IMR-90 (cell line): ENCODE data around the gene SLC25A22. TPM values are rescaled to one million over a fixed set of nuclear protein-coding genes. Genes with fewer than 3 reads are reported as not detected.

Source experiments
- ATAC-seq: fragments of 200-7000 bp; cut with Tn5 transposase; 2 replicates; pipeline ENCODE4 v1.9.1; 2020; ENCODE audit warnings: low read depth, mild to moderate bottlenecking, moderate library complexity
- BruUV-seq: library from RNA; stranded (reverse); fragments of 400-500 nt; replicated peaks from 2 replicates; lab custom pipeline; 2021; lab: Mats Ljungman, UMichigan
- CTCF ChIA-PET: fragments of 300-600 bp; formaldehyde crosslinking; extraction: SDS; loops from one replicate; lab custom pipeline; 2021; ENCODE audit warnings: antibody characterized with exemption; lab: Yijun Ruan, JAX
- POLR2A ChIA-PET: fragments of 300-600 bp; sonication (Branson Sonifier 250); formaldehyde crosslinking; loops from one replicate; lab custom pipeline; 2022; ENCODE audit warnings: antibody characterized with exemption; ENCODE audit not compliant: unreplicated experiment; lab: Charles Lee
- DNase-seq: peaks from one replicate; pipeline ENCODE4 v3.0.0; 2013
- H2AFZ ChIP-seq: replicated peaks from 2 replicates; pipeline ENCODE3; 2013; ENCODE audit warnings: low read length, mild to moderate bottlenecking; ENCODE audit not compliant: poor library complexity
- H2AK5ac ChIP-seq: 2 replicates; pipeline ENCODE4 v1.6.1; 2013; ENCODE audit warnings: low read depth, low read length, inconsistent platforms
- H2AK9ac ChIP-seq: replicated peaks from 2 replicates; pipeline ENCODE3; 2013; ENCODE audit warnings: mild to moderate bottlenecking, low read depth, low read length, moderate library complexity; ENCODE audit not compliant: poor library complexity
- H2BK120ac ChIP-seq: 2 replicates; pipeline ENCODE4 v1.6.1; 2013; ENCODE audit warnings: low read depth, low read length, inconsistent platforms
- H2BK15ac ChIP-seq: 3 replicates; pipeline ENCODE4 v1.6.1; 2013; ENCODE audit warnings: low read depth, low read length, inconsistent platforms
- H2BK20ac ChIP-seq: 2 replicates; pipeline ENCODE4 v1.6.1; 2013; ENCODE audit warnings: low read depth, mild to moderate bottlenecking, inconsistent platforms, low read length, moderate library complexity
- H2BK5ac ChIP-seq: 2 replicates; pipeline ENCODE4 v1.6.1; 2013; ENCODE audit warnings: mild to moderate bottlenecking, low read depth, low read length, inconsistent platforms; ENCODE audit not compliant: poor library complexity, severe bottlenecking
- H3K14ac ChIP-seq: replicated peaks from 2 replicates; pipeline ENCODE4 v1.6.1; 2013; ENCODE audit warnings: low read depth, low read length, inconsistent platforms
- H3K18ac ChIP-seq: 2 replicates; pipeline ENCODE4 v1.6.1; 2013; ENCODE audit warnings: low read depth, low read length, control low read depth
- H3K23ac ChIP-seq: 2 replicates; pipeline ENCODE4 v1.6.1; 2013; ENCODE audit warnings: low read depth, low read length, inconsistent platforms
- H3K27ac ChIP-seq: 2 replicates; pipeline ENCODE4 v1.5.1; 2013; ENCODE audit warnings: mild to moderate bottlenecking, control low read depth, low read length; ENCODE audit not compliant: insufficient read depth
- H3K27me3 ChIP-seq: 2 replicates; pipeline ENCODE4 v1.6.1; 2013; ENCODE audit warnings: low read length; ENCODE audit not compliant: control insufficient read depth, insufficient read depth
- H3K36me3 ChIP-seq: 2 replicates; pipeline ENCODE4 v1.6.1; 2013; ENCODE audit warnings: low read length, mixed read lengths; ENCODE audit not compliant: control insufficient read depth, insufficient read depth
- H3K4ac ChIP-seq: 2 replicates; pipeline ENCODE4 v1.6.1; 2013; ENCODE audit warnings: low read depth, low read length, inconsistent platforms
- H3K4me1 ChIP-seq: 2 replicates; pipeline ENCODE4 v1.6.1; 2013; ENCODE audit warnings: low read length, mixed read lengths; ENCODE audit not compliant: control insufficient read depth, insufficient read depth
- H3K4me2 ChIP-seq: 2 replicates; pipeline ENCODE4 v1.6.1; 2013; ENCODE audit warnings: low read depth, mild to moderate bottlenecking, control low read depth, low read length, moderate library complexity
- H3K4me3 ChIP-seq: 2 replicates; pipeline ENCODE4 v1.5.1; 2013; ENCODE audit warnings: low read depth, mild to moderate bottlenecking, control low read depth, low read length, moderate library complexity; ENCODE audit not compliant: insufficient read depth
- H3K56ac ChIP-seq: 2 replicates; pipeline ENCODE4 v1.6.1; 2013; ENCODE audit warnings: low read length, inconsistent platforms; ENCODE audit not compliant: insufficient read depth; ENCODE audit errors: extremely low read depth
- H3K79me1 ChIP-seq, 2 experiments: 2 replicates each; pipeline ENCODE4 v1.6.1; 2013; ENCODE audit warnings: low read length in 2 of 2, inconsistent platforms in 1 of 2, low read depth in 1 of 2
- H3K9ac ChIP-seq: 2 replicates; pipeline ENCODE4 v1.6.1; 2013; ENCODE audit warnings: low read depth, low read length, control low read depth
- H3K9me1 ChIP-seq: 2 replicates; pipeline ENCODE4 v1.6.1; 2013; ENCODE audit warnings: low read length, inconsistent platforms; ENCODE audit not compliant: insufficient read depth
- H3K9me3 ChIP-seq: 2 replicates; pipeline ENCODE4 v1.6.1; 2013; ENCODE audit warnings: low read length; ENCODE audit not compliant: control insufficient read depth, insufficient read depth
- H4K20me1 ChIP-seq: 2 replicates; pipeline ENCODE4 v1.6.1; 2013; ENCODE audit warnings: low read length, inconsistent platforms; ENCODE audit not compliant: insufficient read depth
- H4K5ac ChIP-seq: 2 replicates; pipeline ENCODE4 v1.6.1; 2013; ENCODE audit warnings: mild to moderate bottlenecking, low read depth, low read length, control low read depth
- H4K8ac ChIP-seq, 2 experiments: 2 replicates each; pipeline ENCODE4 v1.6.1; 2013; ENCODE audit warnings: low read depth in 2 of 2, low read length in 2 of 2, control low read depth in 1 of 2, inconsistent platforms in 1 of 2
- H4K91ac ChIP-seq: 2 replicates; pipeline ENCODE4 v1.6.1; 2013; ENCODE audit warnings: low read depth, low read length, inconsistent platforms; ENCODE audit not compliant: insufficient read depth
- BHLHE40 ChIP-seq: fragments of 150-350 bp; IDR thresholded peaks from 2 replicates; pipeline ENCODE4 v1.6.1; 2016; ENCODE audit warnings: mild to moderate bottlenecking, low read depth, low read length
- CEBPB ChIP-seq: IDR thresholded peaks from 2 replicates; pipeline ENCODE4 v1.6.1; 2012; ENCODE audit warnings: low read depth, low read length, improper control_type of control experiment
- CHD1 ChIP-seq: IDR thresholded peaks from 2 replicates; pipeline ENCODE4 v1.6.1; 2012; ENCODE audit warnings: low read depth, low read length, improper control_type of control experiment
- CTCF ChIP-seq: conservative IDR thresholded peaks from 2 replicates; pipeline ENCODE4 v1.5.1; 2012; ENCODE audit warnings: mild to moderate bottlenecking, low read depth, low read length, improper control_type of control experiment
- ELK1 ChIP-seq: fragments of 150-350 bp; IDR thresholded peaks from 2 replicates; pipeline ENCODE4 v1.6.1; 2016; ENCODE audit warnings: low read depth, mild to moderate bottlenecking, low read length, moderate library complexity, borderline replicate concordance
- FOS ChIP-seq: fragments of 150-350 bp; IDR thresholded peaks from 2 replicates; pipeline ENCODE4 v1.6.1; 2016; ENCODE audit warnings: low read depth, low read length
- MAZ ChIP-seq: IDR thresholded peaks from 2 replicates; pipeline ENCODE4 v1.6.1; 2012; ENCODE audit warnings: low read depth, mild to moderate bottlenecking, low read length, improper control_type of control experiment, moderate library complexity, borderline replicate concordance
- MXI1 ChIP-seq: IDR thresholded peaks from 2 replicates; pipeline ENCODE4 v1.6.1; 2012; ENCODE audit warnings: low read depth, mild to moderate bottlenecking, low read length, moderate library complexity, borderline replicate concordance
- NFE2L2 ChIP-seq: fragments of 150-350 bp; IDR thresholded peaks from 2 replicates; pipeline ENCODE4 v1.6.1; 2016; ENCODE audit warnings: low read depth, mild to moderate bottlenecking, low read length
- POLR2A ChIP-seq: IDR thresholded peaks from 2 replicates; pipeline ENCODE4 v1.6.1; 2012; ENCODE audit warnings: mild to moderate bottlenecking, low read depth, low read length
- RAD21 ChIP-seq: IDR thresholded peaks from 2 replicates; pipeline ENCODE4 v1.6.1; 2012; ENCODE audit warnings: low read length, improper control_type of control experiment
- WGBS, 2 experiments: methylation state at CpG; one replicate each; pipeline versions ENCODE4 v1.1.5 to v1.1.7; 2013; ENCODE audit warnings: missing lambda C conversion rate in 2 of 2; ENCODE audit not compliant: insufficient read length in 1 of 2; ENCODE audit errors: extremely low coverage in 2 of 2; 5-methylcytosine and 5-hydroxymethylcytosine counted together
- dilution Hi-C: fragments of 300-500 bp; cut with HindIII; formaldehyde crosslinking; loops from one replicate; pipeline ENCODE4 v1.14.3; 2018; ENCODE audit warnings: low sequenced_read_pairs; ENCODE audit not compliant: unreplicated experiment
- in situ Hi-C: fragments of 300-500 bp; cut with MboI; formaldehyde crosslinking; loops from 3 replicates; pipeline ENCODE4 v1.14.3; 2019; ENCODE audit warnings: low sequenced_read_pairs, inconsistent platforms, mixed read lengths
- intact Hi-C: fragments of 100-400 bp; cut with micrococcal nuclease; formaldehyde crosslinking; loops from 2 replicates; pipeline ENCODE4 v1.10.0; 2022
- polyA plus RNA-seq, 3 experiments: library from polyadenylated mRNA; depleted of rRNA; stranded (reverse); fragments of >200 nt; gene quantifications; 2 replicates each; pipeline ENCODE4 v1.2.3, GENCODE V29; 2012; ENCODE audit warnings: low replicate concordance in 1 of 3
- total RNA-seq: library from RNA; depleted of rRNA; stranded (reverse); fragments of >200 nt; gene quantifications from 2 replicates; pipeline ENCODE4 v1.2.3, GENCODE V29; 2012
- TF ChIP-seq, protein P1 (sequence below): fragments of 150-350 bp; IDR thresholded peaks from 2 replicates; pipeline ENCODE4 v1.6.1; 2017; ENCODE audit warnings: mild to moderate bottlenecking, antibody characterized with exemption, low read length, low read depth

The SLC25A22 gene
- total and polyA plus RNA-seq, 2 of the 4 experiments (the other 2 are of a cell fraction), result 8.2 to 41.3 TPM

DNA sequence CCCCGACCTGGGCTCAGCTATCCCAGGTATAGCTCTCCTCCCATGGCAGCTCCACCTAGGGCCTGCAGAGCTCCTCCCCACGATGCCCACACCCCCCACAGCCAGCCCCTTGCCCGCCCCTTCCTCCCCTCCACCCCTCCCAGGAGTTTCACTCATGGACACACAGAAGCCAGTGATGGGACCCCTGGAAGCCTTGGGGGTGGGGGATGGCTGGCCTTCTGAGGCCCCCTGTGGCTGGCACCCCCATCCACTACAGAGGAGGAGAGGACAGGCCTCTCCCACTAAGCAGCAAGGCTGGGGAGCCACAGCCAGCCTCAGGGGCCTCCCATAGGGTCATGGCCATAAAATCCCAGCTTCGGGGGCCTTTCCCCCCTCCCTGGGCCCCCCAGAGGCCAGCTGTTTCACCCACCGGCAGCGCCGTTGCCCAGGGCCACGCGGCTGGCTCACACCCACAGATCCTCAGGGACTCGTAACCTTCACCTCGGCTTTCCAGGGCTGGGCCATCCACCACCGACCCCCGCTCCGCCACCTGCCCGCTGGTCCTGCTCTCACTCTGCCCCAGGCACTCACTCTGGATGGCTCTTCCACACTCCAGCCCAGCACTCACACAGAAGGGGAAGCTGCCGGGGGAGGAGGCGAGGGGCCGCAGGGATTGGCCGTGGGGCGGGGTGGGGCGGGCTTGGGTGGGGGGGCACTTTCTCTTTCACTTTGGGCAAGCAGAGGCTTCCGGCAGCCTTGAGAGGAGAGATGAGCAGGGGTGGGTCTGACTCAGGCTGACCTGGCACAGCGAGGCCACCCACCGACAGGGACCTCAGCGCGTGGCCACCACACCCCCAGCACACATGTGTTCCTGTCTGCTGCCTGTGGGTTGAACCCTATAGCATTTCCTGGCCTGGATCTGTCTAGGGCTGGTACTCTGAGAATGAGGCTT lies 2.2 kb downstream of the SLC25A22 start:
- CTCF ChIA-PET, result interaction anchor here (2.7 kb wide), 1 partner anchor 12 kb away, joined by 10 read pairs; no protein-coding TSS in a partner anchor
- no peak overlapping the region; the same call in 1 of the 2 replicates for H3K56ac ChIP-seq
- peak overlapping the region; percentile 85 for H3K4ac ChIP-seq
- peak overlapping the region; percentile 97 for H3K4me2 ChIP-seq
- dilution Hi-C loops, result no loop called here
- peaks cover 6% of the 10 kb centered on the region; the same call in 1 of the 2 replicates for H3K9me1 ChIP-seq
- H4K8ac ChIP-seq, result peak overlapping the region; percentile 20 to 88; a peak in 3 of 4 replicates
- H4K5ac ChIP-seq, result peak overlapping the region; percentile 33
- peaks cover 10% of the 10 kb centered on the region for H3K4me1 ChIP-seq
- H3K4me3 ChIP-seq, result peak overlapping the region; percentile 88
- peak overlapping the region; percentile 83 for H2BK5ac ChIP-seq
- H2AK9ac ChIP-seq, result peak overlapping the region; percentile 95
- peak; percentile 53 for ATAC-seq
- peak overlapping the region; percentile 92 for H2AK5ac ChIP-seq
- POLR2A ChIA-PET, result no interaction called here
- H3K36me3 ChIP-seq, result peaks cover 32% of the 10 kb centered on the region; the same call in 1 of the 2 replicates
- H2AFZ ChIP-seq, result peak overlapping the region; percentile 77
- no peaks in the 10 kb centered on the region for H3K9me3 ChIP-seq
- peak overlapping the region; percentile 86 for H3K14ac ChIP-seq
- TF ChIP-seq FOS (0 out of 2 replicates have a peak, but pooled peaks have one; percentile 23), CTCF (no peak), ELK1 (no peak), MXI1 (peak; percentile 100), MAZ (0 out of 2 replicates have a peak, but pooled peaks have one; percentile 21), RAD21 (no peak), BHLHE40 (peak; percentile 68; the same call in 1 of the 2 replicates), CHD1 (0 out of 2 replicates have a peak, but pooled peaks have one; percentile 11), NFE2L2 (no peak), POLR2A (peak; percentile 73), CEBPB (no peak)
- TF ChIP-seq, protein P1, sequence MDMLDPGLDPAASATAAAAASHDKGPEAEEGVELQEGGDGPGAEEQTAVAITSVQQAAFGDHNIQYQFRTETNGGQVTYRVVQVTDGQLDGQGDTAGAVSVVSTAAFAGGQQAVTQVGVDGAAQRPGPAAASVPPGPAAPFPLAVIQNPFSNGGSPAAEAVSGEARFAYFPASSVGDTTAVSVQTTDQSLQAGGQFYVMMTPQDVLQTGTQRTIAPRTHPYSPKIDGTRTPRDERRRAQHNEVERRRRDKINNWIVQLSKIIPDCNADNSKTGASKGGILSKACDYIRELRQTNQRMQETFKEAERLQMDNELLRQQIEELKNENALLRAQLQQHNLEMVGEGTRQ, result 0 out of 2 replicates have a peak, but pooled peaks have one; percentile 12
- peak overlapping the region; percentile 24 for H3K18ac ChIP-seq
- H2BK15ac ChIP-seq, result no peak overlapping the region
- peak overlapping the region; percentile 96 for H3K27ac ChIP-seq
- peaks cover 18% of the 10 kb centered on the region for H4K20me1 ChIP-seq
- intact Hi-C loops, result no loop called here
- peak overlapping the region; percentile 69 for H3K23ac ChIP-seq
- peaks cover 0 to 25% of the 10 kb centered on the region in 2 experiments; a peak in 3 of 4 replicates for H3K79me1 ChIP-seq
- no peak overlapping the region for H2BK20ac ChIP-seq
- BruUV-seq, result no TSS peak
- peak overlapping the region; percentile 94 for H3K9ac ChIP-seq
- no peaks in the 10 kb centered on the region for H3K27me3 ChIP-seq
- 0 out of 2 replicates have a peak overlapping the region, but pooled peaks have one; percentile 35 for H2BK120ac ChIP-seq
- H4K91ac ChIP-seq, result peak overlapping the region; percentile 37
- DNase-seq, result peak; percentile 89
- WGBS, 2 experiments, result 0% methylated on average over 3 of the region's 26 CpGs; no CpG with 5 or more reads in 1 of the 2 experiments
- in situ Hi-C loops, result no loop called here
